ENCODE measurements around the gene STK11.

DNA sequence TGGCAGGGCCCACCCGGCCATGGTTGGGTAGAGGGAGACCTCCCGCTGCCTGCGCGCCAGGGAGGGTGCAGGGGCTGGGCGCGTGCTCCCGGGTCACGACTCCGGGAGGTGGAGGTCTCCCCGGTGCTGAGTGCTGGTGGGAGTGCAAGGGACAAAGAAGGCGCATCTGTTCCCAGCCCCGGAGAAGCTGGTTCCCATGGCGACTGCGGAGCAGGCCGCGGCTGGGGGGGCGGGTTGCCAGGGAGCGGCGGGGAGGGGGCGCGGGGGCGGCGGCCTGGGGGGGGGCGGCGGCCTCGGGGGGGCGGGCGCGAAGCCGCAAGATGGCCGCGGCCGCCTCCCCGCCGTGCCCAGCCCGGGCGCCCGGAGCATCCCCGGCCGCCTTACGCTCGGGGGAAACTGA lies 31.0 kb downstream of the STK11 start:
- TF ChIP-seq TARDBP (IDR thresholded peaks at IDR 0.05) (no peak), BHLHE40 (IDR thresholded peaks at IDR 0.05; ENCODE audit: borderline replicate concordance) (no peak), CTBP1 (IDR thresholded peaks at IDR 0.05; ENCODE audit: borderline replicate concordance) (no peak), FOXM1 (IDR thresholded peaks at IDR 0.05; ENCODE audit: borderline replicate concordance) (no peak), ARNT (IDR thresholded peaks at IDR 0.05) (no peak)
- TF ChIP-seq, protein P1, sequence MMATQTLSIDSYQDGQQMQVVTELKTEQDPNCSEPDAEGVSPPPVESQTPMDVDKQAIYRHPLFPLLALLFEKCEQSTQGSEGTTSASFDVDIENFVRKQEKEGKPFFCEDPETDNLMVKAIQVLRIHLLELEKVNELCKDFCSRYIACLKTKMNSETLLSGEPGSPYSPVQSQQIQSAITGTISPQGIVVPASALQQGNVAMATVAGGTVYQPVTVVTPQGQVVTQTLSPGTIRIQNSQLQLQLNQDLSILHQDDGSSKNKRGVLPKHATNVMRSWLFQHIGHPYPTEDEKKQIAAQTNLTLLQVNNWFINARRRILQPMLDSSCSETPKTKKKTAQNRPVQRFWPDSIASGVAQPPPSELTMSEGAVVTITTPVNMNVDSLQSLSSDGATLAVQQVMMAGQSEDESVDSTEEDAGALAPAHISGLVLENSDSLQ (IDR thresholded peaks at IDR 0.05) = no peak

Measured in HEK293T (cell line).